Measurements from ENCODE around the gene KRTAP13-2. TPM values are rescaled to one million over a fixed set of nuclear protein-coding genes. Genes with fewer than 3 reads are reported as not detected.

KRTAP13-2 gene
- total and polyA plus RNA-seq, 7 donors: not detected

GRCh38 chr21:30332681-30333080 lies 39.4 kb downstream of the KRTAP13-2 start:
- ATAC-seq (no peak), DNase-seq (no peak)
- no peak for TF ChIP-seq CTCF (IDR thresholded peaks at IDR 0.05)
- H3K4me1 ChIP-seq: no peaks in the 10 kb centered on the region
- H3K27me3 ChIP-seq (ENCODE audit: insufficient read depth in 3 of 3, low read length in 2 of 3): no peaks in the 10 kb centered on the region
- H3K36me3 ChIP-seq (ENCODE audit: insufficient read depth in 1 of 2, low read depth in 1 of 2): no peaks in the 10 kb centered on the region
- H3K9me3 ChIP-seq: no peaks in the 10 kb centered on the region
- no peak overlapping the region for H3K4me3 ChIP-seq
- WGBS, 3 donors: 84 to 92% (median 89%) methylated on average over 2 of the region's 2 CpGs
- intact Hi-C loops (cut with DNase I): no loop called here
- H3K27ac ChIP-seq: no peak overlapping the region

- no peak for ATAC-seq
- H3K9me3 ChIP-seq: peaks cover 3% of the 10 kb centered on the region
- 74 to 86% (median 85%) methylated on average over 4 of the region's 4 CpGs for WGBS, 3 donors
- H3K4me3 ChIP-seq: no peak overlapping the region
- H3K27ac ChIP-seq: no peak overlapping the region
- no peaks in the 10 kb centered on the region for H3K27me3 ChIP-seq (ENCODE audit: insufficient read depth in 3 of 3, low read length in 2 of 3)
- no peaks in the 10 kb centered on the region for H3K4me1 ChIP-seq
- H3K36me3 ChIP-seq (ENCODE audit: insufficient read depth in 1 of 2, low read depth in 1 of 2): no peaks in the 10 kb centered on the region
- intact Hi-C loops (cut with DNase I): no loop called here
- DNase-seq: no peak
- TF ChIP-seq CTCF (IDR thresholded peaks at IDR 0.05): no peak
Measured at GRCh38 chr21:30329203-30329875, 42.7 kb downstream of the KRTAP13-2 start.

- Histone ChIP-seq H3K27ac (no peak overlapping the region), H3K4me3 (no peak overlapping the region), H3K9me3 (peaks cover 3% of the 10 kb centered on the region), H3K27me3 (ENCODE audit: insufficient read depth in 3 of 3, low read length in 2 of 3) (no peaks in the 10 kb centered on the region), H3K4me1 (no peaks in the 10 kb centered on the region), H3K36me3 (ENCODE audit: insufficient read depth in 1 of 2, low read depth in 1 of 2) (no peaks in the 10 kb centered on the region)
- ATAC-seq (no peak), DNase-seq (no peak)
- intact Hi-C loops (cut with DNase I): no loop called here
- no peak for TF ChIP-seq CTCF (IDR thresholded peaks at IDR 0.05)
Measured at GRCh38 chr21:30326390-30326789, 45.7 kb downstream of the KRTAP13-2 start.

Other genes starting within 250 kb of the KRTAP13-2 start
- gene CLDN17, start 205.5 kb downstream of the KRTAP13-2 start, total RNA-seq: not detected
- not detected for gene CLDN17, start 205.5 kb downstream of the KRTAP13-2 start, polyA plus RNA-seq
- not detected for gene CLDN8, start 156.2 kb downstream of the KRTAP13-2 start, total RNA-seq
- gene CLDN8, start 156.2 kb downstream of the KRTAP13-2 start, polyA plus RNA-seq: not detected
- not detected for gene KRTAP24-1, start 89.3 kb downstream of the KRTAP13-2 start, total RNA-seq
- gene KRTAP24-1, start 89.3 kb downstream of the KRTAP13-2 start, polyA plus RNA-seq: not detected
- not detected for gene KRTAP25-1, start 82.8 kb downstream of the KRTAP13-2 start, total RNA-seq
- not detected for gene KRTAP25-1, start 82.8 kb downstream of the KRTAP13-2 start, polyA plus RNA-seq
- not detected for gene KRTAP26-1, start 52.0 kb downstream of the KRTAP13-2 start, total RNA-seq
- not detected for gene KRTAP26-1, start 52.0 kb downstream of the KRTAP13-2 start, polyA plus RNA-seq
- not detected for gene KRTAP27-1, start 34.6 kb downstream of the KRTAP13-2 start, total RNA-seq
- gene KRTAP27-1, start 34.6 kb downstream of the KRTAP13-2 start, polyA plus RNA-seq: not detected
- not detected for gene KRTAP23-1, start 23.7 kb downstream of the KRTAP13-2 start, total RNA-seq
- gene KRTAP23-1, start 23.7 kb downstream of the KRTAP13-2 start, polyA plus RNA-seq: not detected
- gene KRTAP13-1, start 23.8 kb upstream of the KRTAP13-2 start, total RNA-seq: not detected
- not detected for gene KRTAP13-1, start 23.8 kb upstream of the KRTAP13-2 start, polyA plus RNA-seq
- gene KRTAP13-3, start 53.7 kb upstream of the KRTAP13-2 start, total RNA-seq: not detected
- not detected for gene KRTAP13-3, start 53.7 kb upstream of the KRTAP13-2 start, polyA plus RNA-seq
- not detected for gene KRTAP13-4, start 57.9 kb upstream of the KRTAP13-2 start, total RNA-seq
- not detected for gene KRTAP13-4, start 57.9 kb upstream of the KRTAP13-2 start, polyA plus RNA-seq
- not detected for gene KRTAP15-1, start 68.0 kb upstream of the KRTAP13-2 start, total RNA-seq
- not detected for gene KRTAP15-1, start 68.0 kb upstream of the KRTAP13-2 start, polyA plus RNA-seq
- not detected for gene KRTAP19-1, start 108.1 kb upstream of the KRTAP13-2 start, total RNA-seq
- not detected for gene KRTAP19-1, start 108.1 kb upstream of the KRTAP13-2 start, polyA plus RNA-seq
- not detected for gene KRTAP19-2, start 115.2 kb upstream of the KRTAP13-2 start, total RNA-seq
- not detected for gene KRTAP19-2, start 115.2 kb upstream of the KRTAP13-2 start, polyA plus RNA-seq
- 1 to 10 TPM in 2 of 4 donors, under 1 TPM in 1, not detected in 1; 0.64 to 3.0 (median 1.1) TPM for gene KRTAP19-3, start 119.7 kb upstream of the KRTAP13-2 start, total RNA-seq
- not detected for gene KRTAP19-3, start 119.7 kb upstream of the KRTAP13-2 start, polyA plus RNA-seq
- gene KRTAP19-4, start 124.9 kb upstream of the KRTAP13-2 start, total RNA-seq: not detected
- gene KRTAP19-4, start 124.9 kb upstream of the KRTAP13-2 start, polyA plus RNA-seq: not detected
- not detected for gene KRTAP19-5, start 129.9 kb upstream of the KRTAP13-2 start, total RNA-seq
- gene KRTAP19-5, start 129.9 kb upstream of the KRTAP13-2 start, polyA plus RNA-seq: not detected
- not detected for gene KRTAP19-6, start 169.6 kb upstream of the KRTAP13-2 start, total RNA-seq
- gene KRTAP19-6, start 169.6 kb upstream of the KRTAP13-2 start, polyA plus RNA-seq: not detected
- not detected for gene KRTAP19-7, start 189.0 kb upstream of the KRTAP13-2 start, total RNA-seq
- gene KRTAP19-7, start 189.0 kb upstream of the KRTAP13-2 start, polyA plus RNA-seq: not detected
- gene KRTAP22-2, start 218.1 kb upstream of the KRTAP13-2 start, total RNA-seq: not detected
- not detected for gene KRTAP22-2, start 218.1 kb upstream of the KRTAP13-2 start, polyA plus RNA-seq
- gene KRTAP6-3, start 220.2 kb upstream of the KRTAP13-2 start, total RNA-seq: not detected
- gene KRTAP6-3, start 220.2 kb upstream of the KRTAP13-2 start, polyA plus RNA-seq: not detected
- not detected for gene KRTAP6-2, start 226.6 kb upstream of the KRTAP13-2 start, total RNA-seq
- not detected for gene KRTAP6-2, start 226.6 kb upstream of the KRTAP13-2 start, polyA plus RNA-seq
- not detected for gene KRTAP22-1, start 228.8 kb upstream of the KRTAP13-2 start, total RNA-seq
- gene KRTAP22-1, start 228.8 kb upstream of the KRTAP13-2 start, polyA plus RNA-seq: not detected
- gene KRTAP6-1, start 241.7 kb upstream of the KRTAP13-2 start, total RNA-seq: not detected
- not detected for gene KRTAP6-1, start 241.7 kb upstream of the KRTAP13-2 start, polyA plus RNA-seq
- gene KRTAP20-1, start 244.2 kb upstream of the KRTAP13-2 start, total RNA-seq: not detected
- not detected for gene KRTAP20-1, start 244.2 kb upstream of the KRTAP13-2 start, polyA plus RNA-seq
- gene KRTAP20-4, start 248.4 kb upstream of the KRTAP13-2 start, total RNA-seq: not detected
- gene KRTAP20-4, start 248.4 kb upstream of the KRTAP13-2 start, polyA plus RNA-seq: not detected